Measurements from ENCODE around the gene DAAM2.

The DAAM2 gene

DNA sequence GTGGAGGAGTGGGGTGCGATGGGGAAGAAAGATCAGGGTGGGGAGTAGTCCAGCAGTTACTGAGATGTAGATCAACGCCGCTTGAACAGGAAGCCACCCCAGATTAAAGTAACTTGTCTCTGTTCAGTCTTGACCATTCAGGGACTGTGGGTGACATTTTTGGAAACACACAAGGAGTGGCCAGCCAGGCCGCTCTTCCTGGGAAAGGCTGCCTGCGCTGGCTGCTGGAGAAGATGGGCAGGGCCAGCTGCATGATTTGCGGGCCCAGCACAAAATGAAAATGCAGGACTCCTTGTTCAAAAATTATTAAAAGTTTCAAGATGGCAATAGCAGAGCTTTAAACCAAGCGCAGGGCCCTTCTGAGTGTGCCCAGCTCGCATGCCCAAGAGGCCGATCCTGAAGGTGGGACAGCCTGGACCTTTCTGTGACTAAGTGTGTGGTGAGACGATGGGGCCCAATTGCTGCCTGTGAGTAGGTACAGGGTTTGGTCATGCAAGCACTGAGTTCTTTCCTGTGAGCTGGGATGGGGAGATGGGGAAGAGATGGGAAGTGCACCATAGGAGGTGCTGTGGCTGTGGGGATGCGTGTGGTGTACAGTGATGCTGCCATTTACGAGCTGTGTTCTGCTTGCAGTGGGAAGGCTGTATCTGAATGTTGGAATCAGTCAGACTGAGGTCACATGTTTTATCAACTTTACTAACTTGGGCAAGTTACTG is 51.3 kb downstream of the DAAM2 start:
- in situ Hi-C loops (cut with MboI; ENCODE audit: low sequenced_read_pairs), result no loop called here

DNA sequence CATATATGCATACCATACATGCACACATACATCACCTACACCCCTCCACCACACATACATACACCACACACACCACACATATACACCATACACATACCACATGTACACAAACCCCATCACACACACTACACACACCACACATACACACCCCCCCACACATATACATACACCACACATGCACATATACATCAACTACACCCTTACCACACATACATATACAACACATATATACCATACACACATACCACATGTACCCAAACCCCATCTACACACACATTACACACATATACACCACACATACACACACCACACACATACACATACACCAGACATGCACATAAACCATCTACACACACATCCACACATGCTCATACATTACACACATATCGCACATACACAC is 52.7 kb downstream of the DAAM2 start:
- in situ Hi-C loops (cut with MboI; ENCODE audit: low sequenced_read_pairs), result no loop called here

DNA sequence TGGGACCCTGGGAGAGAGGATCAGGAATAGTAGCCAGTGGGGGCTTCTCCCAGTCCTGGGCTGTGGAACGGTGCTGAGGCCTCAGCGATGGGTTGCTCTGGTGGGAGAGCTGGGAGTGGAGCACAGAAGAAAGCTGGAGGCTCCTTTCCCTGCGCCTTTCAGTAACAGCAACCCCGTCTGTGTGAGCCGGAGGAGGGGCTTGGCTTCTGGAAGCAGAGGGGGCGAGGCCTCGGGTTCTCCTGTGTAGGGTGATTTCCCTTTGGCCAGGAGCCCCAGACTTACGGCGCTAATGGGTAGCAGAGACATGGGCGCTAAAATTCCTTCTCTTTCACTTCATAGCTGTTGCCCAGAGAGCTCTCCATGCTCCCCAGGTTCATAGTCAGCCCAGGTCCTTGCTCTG is 55.0 kb downstream of the DAAM2 start:
- in situ Hi-C loops (cut with MboI; ENCODE audit: low sequenced_read_pairs), result no loop called here

DNA sequence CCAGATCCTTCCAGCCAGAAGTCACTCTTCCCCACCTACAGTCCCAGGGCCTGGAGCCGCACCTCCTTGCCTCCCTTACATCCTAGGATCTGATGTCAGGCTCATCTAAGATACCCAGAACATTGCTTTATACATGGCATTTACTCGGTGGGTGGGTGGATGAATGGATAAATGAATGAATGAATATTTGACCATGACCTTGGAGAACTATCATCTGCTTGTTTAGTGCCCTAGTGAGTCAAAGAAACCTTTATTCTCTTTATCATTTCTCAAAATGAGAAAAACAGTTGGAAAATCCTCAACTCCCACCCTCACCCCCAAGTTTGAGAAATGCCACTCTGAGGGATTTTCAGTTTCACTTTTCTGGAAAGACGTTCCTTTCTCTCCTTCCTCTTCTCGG is 56.0 kb downstream of the DAAM2 start:
- in situ Hi-C loops (cut with MboI; ENCODE audit: low sequenced_read_pairs), result no loop called here

DNA sequence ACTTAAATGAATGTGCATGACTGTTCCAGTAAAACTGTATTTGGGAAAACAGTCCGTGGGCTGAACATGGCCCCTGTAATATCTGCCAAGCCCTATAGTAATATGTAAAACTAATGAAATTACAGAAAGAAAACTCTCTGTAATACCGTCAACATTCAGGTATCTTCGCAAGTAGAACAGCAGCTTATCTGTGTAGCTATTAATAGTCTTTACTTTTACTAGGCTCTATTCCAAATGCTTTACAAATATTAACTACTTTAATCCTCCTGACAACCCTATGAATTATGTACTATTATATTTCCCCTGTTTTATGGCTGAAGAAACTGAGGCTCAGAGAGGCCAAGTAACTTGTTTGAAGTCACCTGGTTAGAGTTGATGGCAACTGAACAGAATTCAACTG is 57.1 kb downstream of the DAAM2 start:
- in situ Hi-C loops (cut with MboI; ENCODE audit: low sequenced_read_pairs), result no loop called here

DNA sequence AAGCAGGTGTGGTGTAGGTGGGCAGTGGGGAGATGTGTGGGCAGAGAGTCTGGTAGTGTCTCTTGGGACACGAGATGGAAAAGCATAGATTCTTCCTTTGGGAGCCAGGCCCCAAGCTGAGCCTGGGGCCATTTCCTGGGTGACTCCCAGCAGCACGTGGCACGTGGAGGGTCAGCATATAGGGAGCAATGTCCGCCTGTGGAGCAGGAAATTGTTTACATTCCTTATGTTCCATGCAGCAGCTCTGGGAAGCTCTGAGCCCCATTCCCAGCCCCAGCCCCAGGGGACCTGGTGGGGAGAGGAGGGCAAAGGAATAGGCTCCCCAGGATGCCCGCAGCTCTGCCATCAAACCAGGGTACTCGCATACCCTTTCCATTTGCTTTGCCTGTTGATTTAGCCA is 57.6 kb downstream of the DAAM2 start:
- in situ Hi-C loops (cut with MboI; ENCODE audit: low sequenced_read_pairs), result no loop called here

DNA sequence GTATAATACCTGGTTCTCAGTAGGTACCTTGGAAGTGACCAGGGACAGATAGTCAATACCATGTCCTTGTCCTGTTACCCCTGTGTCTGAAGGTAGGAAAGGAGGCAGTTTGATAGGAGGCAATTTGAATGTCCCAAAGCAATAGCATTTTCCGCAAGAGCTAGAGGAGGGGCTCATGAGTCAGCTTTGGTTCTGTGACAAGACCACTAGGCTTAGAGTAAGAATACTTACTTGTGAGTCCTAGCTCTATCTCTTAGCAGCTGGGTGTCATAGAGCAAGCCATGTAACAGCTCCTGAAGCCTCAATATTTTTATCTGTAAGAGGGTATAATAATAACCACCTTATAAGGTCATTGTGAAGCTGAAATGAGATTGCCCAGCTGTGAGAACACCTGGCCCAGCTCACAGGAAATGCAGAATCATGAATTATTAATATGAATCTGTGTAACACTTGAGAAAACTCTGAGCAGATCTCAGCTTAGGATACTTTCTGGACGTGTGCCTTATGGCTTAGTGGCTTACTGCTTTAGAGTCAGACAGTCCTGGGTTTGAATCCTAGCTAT is 58.6 kb downstream of the DAAM2 start:
- in situ Hi-C loops (cut with MboI; ENCODE audit: low sequenced_read_pairs), result no loop called here

DNA sequence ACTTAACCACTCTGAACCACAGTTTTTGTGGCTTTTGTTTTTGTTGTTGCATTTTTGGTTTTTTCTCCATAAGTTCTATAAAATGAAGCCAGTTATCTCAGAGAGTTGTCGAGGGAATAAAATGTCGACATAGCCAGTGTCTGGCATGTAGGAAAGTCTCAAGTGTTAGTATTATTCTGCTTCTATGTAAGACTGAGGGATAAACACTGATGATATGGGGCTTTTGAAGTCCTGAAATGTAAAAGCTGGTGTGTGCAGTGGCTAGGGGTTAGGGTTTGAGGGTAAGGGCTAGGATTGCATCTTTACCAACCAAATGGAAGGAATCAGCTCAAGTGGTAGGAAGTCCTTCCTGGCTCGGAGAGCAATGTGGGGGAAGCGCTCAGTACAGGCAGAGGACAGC is 59.2 kb downstream of the DAAM2 start:
- in situ Hi-C loops (cut with MboI; ENCODE audit: low sequenced_read_pairs), result no loop called here

DNA sequence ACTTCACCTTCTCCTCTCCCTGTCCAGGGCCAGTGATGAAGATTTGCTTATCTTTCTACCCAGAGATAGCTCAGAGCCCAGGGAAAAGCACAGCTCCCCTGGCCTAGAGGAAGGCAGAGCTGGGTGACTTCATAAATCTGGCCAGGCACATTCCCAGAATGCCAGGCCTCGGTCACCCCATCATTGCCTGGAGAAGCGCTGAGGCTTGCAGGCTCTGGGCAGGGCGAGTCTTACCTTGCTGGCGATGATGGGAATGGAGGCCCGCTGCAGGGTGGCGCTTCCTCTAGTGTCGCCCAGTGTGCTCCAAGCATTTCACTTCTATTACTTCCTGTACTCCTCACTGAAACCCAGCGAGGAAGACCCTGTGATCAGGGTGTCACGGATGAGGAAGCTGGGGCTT is 60.1 kb downstream of the DAAM2 start:
- in situ Hi-C loops (cut with MboI; ENCODE audit: low sequenced_read_pairs), result no loop called here

DNA sequence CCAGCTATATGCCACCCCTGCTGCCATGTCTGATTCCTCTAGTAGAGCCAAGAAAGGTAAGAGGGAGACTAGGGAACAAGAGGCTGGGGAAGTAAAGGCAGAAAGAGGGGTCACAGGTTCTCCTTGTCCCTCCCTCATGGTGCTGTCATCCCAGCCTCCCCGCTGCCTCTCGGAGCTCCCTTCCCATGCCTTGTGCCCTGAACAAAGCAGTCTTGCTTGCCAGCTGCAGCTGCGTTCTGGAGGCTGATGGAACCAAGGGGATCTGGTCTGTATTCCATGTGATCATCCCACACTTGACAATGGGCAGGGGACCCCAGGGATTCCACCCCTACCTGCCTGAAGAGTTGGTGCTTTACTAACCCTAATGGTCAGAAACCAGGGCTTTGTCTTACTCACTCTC is 61.4 kb downstream of the DAAM2 start:
- in situ Hi-C loops (cut with MboI; ENCODE audit: low sequenced_read_pairs), result no loop called here

DNA sequence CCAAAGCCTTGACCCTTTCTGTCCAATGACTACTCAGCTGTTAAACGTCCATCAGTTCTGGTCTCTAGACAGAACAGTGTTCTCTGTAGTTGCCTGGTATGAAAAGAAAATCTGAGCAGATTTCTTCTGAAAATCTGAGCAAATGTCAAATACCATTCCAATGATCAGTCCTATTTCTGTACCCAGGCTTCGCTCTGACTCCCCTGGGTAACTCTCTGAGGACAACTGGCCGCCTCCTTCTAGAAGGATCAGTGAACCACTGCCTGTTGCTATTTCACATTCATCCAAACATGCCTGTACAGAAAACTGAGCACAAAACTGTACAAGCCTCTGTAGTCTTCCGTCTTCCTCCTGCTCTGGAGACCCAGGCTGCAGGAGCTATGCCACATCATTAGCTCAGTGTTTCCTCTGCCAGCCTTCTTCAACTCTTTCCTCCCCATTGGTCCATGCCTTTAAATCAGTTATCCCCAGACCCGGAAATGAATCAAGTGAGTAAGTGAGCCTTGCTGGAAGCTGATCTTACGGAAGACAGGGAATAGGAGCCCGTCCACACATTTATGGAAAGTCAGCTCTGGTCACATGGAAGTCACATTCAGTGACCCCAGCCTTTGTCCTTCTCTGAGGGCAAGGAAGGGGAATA is 63.3 kb downstream of the DAAM2 start:
- in situ Hi-C loops (cut with MboI; ENCODE audit: low sequenced_read_pairs), result no loop called here

DNA sequence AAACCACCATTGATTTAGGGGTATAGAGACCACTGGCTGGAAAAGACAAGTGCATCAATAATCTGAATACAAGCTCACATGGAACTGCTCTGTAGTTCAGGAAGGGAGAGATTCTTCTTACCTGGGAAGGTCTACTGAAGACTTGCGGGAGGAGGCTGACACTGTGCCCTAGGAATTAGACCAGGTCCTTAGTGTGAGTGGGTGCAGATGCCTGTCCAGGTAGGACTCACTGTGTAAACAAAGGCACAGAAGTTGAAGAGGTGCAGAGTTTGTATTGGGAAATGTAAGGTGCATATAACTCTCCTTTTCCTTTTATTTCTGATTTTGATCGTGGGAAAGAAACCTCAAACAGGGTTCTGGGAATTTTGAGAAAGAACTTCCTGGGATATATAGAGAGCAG is 66.8 kb downstream of the DAAM2 start:
- in situ Hi-C loops (cut with MboI; ENCODE audit: low sequenced_read_pairs), result no loop called here

DNA sequence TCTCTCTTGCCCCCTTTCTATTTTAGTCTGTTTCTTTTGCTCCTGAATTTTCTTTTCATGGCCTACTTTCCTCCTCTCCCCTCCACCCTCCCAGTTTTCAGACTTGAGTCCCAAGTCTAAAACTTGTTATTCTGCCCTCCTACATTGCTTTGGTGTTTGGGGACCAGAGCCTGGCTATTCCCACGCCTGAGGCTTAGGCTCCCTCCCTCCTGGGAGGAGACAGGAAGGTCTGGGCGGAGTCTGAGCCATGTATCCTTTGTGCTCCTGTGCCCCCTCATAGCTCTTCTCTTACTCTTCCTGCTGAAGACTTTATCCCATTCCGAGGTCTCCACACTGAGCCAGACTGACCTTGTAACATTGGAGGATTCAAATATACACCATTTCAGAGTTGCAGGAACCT is 69.5 kb downstream of the DAAM2 start:
- in situ Hi-C loops (cut with MboI; ENCODE audit: low sequenced_read_pairs), result no loop called here

DNA sequence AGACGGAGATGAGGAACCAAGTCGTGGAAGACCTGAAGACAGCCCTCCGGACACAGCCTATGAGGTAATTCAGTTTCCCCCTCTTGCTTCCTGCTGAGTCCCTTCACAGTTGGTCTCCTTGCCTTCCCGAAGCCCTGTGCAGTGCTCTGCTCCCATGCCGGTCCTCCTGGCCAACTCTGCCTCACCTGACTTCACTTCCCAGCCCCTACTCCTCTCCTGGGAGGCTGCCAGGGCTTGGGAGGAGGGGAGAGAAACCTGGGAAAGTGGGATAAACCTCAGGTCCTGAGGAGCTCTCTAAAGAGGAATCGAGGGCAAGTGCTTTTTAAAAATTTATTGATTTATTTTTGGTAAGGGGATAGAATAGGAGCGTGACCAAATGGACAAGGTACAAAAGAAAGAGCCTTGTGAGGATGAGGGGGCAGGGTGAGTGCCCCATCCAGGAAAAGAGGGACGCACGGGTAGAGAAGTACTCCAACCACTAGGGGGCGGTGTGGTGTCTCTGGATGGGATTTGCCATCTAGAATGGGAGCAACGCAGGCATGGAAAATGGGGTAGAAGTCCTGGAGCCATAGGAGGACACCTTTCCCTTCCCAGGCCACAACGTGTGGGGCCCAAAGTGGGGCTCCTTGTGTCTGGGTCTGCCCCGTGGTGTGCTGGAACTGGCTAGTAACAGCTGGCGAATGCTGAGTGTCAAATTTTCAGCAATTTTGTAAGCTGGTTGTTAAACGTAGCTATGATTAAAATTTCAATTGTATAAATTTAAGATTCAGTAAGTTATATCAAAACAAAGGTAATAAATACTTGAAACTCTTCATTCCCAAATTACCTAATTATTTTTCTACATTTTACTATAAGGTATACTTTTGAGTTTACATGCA is 73.1 kb downstream of the DAAM2 start:
- in situ Hi-C loops (cut with MboI; ENCODE audit: low sequenced_read_pairs), result no loop called here

DNA sequence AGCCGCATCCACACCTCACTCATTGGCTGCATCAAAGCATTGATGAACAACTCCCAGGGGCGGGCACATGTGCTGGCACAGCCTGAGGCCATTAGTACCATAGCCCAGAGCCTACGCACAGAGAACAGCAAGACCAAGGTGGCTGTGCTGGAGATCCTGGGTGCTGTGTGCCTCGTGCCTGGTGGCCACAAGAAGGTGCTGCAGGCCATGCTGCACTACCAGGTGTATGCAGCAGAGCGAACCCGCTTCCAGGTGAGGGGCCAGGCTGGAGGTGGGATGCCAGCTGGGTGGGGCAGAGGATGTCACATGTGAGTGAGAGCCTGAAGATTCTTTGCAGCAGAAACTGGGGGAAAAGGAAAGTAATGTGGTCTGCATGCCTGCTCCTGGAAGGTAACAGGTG is 75.4 kb downstream of the DAAM2 start:
- in situ Hi-C loops (cut with MboI; ENCODE audit: low sequenced_read_pairs), result no loop called here

DNA sequence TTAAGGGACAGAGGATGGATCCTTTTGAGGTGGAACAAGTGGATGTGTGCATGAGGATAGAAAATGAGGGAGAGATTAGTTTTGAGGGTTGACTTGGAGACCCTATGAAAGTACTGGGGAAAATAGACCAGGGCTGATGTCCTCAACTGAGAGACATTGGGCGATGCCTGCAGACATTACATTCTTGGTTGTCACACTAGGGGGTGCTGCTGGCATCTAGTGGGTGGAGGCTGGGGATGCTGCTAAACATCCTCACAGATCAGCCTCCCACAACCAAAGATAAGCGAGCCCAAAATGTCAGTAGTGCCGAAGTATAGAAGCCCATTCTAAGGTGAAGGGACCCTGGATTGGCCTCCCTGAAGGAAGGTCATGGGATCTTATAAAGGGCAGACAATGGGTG is 78.8 kb downstream of the DAAM2 start:
- in situ Hi-C loops (cut with MboI; ENCODE audit: low sequenced_read_pairs), result no loop called here

DNA sequence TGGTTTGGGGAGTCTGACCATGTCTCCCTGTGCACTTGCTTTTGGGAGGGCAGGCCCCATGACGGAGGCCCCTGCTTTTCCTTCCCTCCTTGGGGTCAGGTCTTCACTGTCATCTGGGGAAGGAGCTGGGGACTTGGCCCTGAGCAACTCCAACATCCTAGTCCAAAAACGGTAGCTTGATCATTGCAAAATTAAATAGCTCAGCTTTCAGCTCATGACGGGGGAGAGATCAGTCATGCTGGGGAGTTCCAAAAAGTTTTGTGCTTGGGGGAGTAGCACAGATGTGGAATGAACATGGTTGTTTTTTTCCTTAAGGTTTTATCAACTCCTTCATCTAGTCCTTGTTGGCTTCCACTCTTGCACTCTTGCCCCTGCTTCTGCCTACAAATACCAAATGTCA is 81.3 kb downstream of the DAAM2 start:
- in situ Hi-C loops (cut with MboI; ENCODE audit: low sequenced_read_pairs), result no loop called here

DNA sequence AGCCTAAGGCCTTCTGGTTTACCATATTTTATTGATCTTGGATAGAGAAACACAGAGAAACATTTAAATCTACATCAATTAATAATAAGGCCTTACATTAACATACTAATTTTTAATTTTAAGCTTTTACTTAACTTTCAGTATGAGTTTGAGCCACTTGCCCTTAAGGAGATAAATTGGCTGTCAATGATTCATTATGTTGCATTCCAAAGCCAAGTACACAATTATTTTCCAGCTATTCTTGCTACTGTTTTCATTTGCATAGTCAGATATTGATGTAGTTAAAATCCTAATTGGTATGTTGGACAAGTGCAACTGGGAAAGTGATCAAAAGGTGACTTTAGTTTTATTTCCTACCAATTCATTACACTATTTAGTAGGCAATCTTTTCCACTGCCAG is 83.9 kb downstream of the DAAM2 start:
- in situ Hi-C loops (cut with MboI; ENCODE audit: low sequenced_read_pairs), result no loop called here

DNA sequence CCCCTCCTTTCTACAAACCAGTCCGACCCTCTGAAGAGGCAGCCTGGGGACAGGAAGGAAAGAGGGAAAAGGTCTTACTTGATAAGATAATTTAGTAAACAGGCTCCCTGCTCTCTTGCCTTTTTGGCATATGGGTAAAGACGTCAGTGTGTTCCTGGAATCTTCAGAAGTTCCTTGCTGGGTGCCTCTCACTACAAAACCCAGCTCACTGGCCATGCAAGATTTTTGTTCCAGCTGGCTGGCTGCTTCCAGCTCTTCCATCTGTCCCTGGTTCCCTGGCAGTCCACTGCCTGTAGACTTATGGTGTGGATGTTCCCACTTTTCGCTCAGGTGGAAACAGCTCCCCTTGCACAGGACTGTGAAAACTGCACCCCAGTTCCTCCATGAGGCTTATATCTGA is 84.7 kb downstream of the DAAM2 start:
- in situ Hi-C loops (cut with MboI; ENCODE audit: low sequenced_read_pairs), result no loop called here

DNA sequence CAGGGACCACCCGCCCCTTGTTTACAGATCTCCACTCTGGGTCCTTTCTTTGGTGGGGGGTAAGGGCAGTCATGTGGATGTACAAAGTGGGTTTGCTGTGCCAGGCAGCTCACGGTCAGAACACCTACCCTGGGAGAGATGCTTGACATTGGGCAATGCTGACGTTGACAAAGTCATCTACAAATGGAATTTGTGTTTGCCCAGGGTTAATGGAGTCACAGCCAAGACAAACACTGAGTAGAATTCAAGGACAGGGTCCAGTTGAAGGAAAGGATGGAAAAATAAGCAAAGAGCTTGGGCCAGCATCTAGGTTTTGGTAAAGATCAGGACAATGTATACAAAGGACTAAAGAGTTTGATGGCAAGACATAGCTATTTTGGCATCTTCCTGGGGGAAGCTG is 87.4 kb downstream of the DAAM2 start:
- in situ Hi-C loops (cut with MboI; ENCODE audit: low sequenced_read_pairs), result no loop called here

DNA sequence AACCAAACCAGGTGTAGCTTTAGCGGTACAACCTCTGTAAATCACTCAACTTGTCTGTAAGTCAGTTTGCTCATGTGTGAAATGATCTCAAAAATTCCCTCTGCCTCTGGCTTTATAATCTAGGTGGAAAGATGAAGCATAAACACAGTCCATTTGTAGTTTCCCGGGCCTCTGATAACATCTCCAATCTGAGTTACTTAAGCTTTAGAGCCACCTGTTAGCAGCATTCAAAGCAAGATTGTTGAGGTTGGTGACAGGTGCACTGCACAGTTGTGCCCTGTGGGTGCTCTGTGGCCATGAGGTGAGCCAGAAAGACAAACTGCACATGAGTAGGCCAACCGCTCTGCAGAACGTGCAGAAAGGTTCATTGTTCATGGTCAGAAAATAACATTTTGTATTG is 88.4 kb downstream of the DAAM2 start:
- in situ Hi-C loops (cut with MboI; ENCODE audit: low sequenced_read_pairs), result no loop called here

All from HL-60/S4 (cell line).